ENCODE data around the gene VMA21.

- no peak for TF ChIP-seq EGR1 (IDR thresholded peaks at IDR 0.05; ENCODE audit: borderline replicate concordance in 1 of 2, low read depth in 2 of 2, low read length in 2 of 2)
- no peak for TF ChIP-seq POLR2AphosphoS5 (IDR thresholded peaks at IDR 0.05; ENCODE audit: low read length)
- no peak for TF ChIP-seq YY1 (IDR thresholded peaks at IDR 0.05; ENCODE audit: low read depth, low read length)
- no peak for TF ChIP-seq SRF (IDR thresholded peaks at IDR 0.05; ENCODE audit: low read depth in 2 of 2, low read length in 2 of 2)
- no peak for TF ChIP-seq CUX1 (IDR thresholded peaks at IDR 0.05; ENCODE audit: insufficient replicate concordance, low read depth, low read length)
- no peak for TF ChIP-seq CEBPB (IDR thresholded peaks at IDR 0.05; ENCODE audit: borderline replicate concordance in 1 of 2, low read depth in 2 of 2, low read length in 2 of 2)
- TF ChIP-seq CTCF (IDR thresholded peaks at IDR 0.05 in 2 of 3, conservative IDR thresholded peaks at IDR 0.05 in 1 of 3; ENCODE audit: control insufficient read depth in 2 of 3, extremely low read depth in 1 of 3, insufficient read depth in 1 of 3, low read depth in 3 of 3, low read length in 3 of 3) = peak; percentile 59 to 80 (median 73)
- TF ChIP-seq ATF2 (IDR thresholded peaks at IDR 0.05; ENCODE audit: low read length) = no peak
- no peak for TF ChIP-seq BMI1 (IDR thresholded peaks at IDR 0.05; ENCODE audit: borderline replicate concordance)
- no peak for TF ChIP-seq BACH1 (IDR thresholded peaks at IDR 0.05; ENCODE audit: borderline replicate concordance)
- no peak for TF ChIP-seq TAF1 (IDR thresholded peaks at IDR 0.05; ENCODE audit: borderline replicate concordance, low read depth, low read length)
Measured at GRCh38 chrX:151359931-151360871, 36.8 kb upstream of the VMA21 start.

All from GM12878 (cell line).